ENCODE measurements around the gene KLF8. TPM values are rescaled to one million over a fixed set of nuclear protein-coding genes. Genes with fewer than 3 reads are reported as not detected.
"Not testable (repeated sequence)": the region's sequence is repeated elsewhere in the genome, so short reads cannot be mapped to it uniquely, and the experiment has no call there.

KLF8 gene
- total RNA-seq (2014; rRNA removed; shearing (Covaris generic)): 0.16 and 0.50 TPM in 2 replicates

DNA sequence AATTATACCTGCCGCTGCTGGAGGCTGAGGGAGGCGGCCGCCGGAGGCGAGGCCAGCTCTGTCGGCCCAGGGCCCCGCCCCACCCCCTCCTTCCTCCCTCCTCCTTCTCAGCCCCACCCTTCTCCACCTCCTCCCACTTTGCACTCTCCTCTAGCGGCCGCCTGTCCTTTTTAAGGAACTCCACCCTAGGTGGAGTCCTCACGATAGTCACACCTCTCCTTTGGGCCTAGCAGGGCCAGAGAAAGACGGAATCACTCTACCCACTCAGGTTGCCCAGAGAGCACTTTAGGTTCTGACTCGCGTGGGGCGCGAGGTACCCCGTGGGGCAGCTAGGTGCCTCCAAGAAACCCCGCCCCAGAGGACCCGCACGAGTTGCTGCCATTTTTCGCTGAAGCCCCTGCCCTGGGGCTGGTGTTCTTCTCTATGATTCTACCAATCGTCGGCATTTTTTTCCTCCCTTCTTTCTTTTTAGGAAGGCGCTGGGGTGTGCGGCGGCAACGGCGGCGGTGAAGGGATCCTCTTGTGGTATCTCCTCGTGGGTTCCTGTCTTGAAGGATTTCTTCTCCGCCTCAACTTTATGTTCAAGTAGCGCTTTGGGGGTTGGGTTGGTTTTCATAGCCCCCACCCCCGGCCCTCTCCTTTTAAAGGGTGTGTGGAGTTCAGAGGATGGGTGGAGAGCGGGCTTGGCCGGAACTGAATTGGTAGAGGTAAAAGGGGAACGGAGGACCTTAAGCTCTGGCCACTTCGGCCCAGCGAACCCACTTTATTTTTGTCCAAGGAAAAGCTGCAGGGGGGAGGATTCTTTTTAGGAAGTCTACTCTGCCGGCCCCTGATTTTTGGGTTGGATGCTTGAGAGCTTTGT, at the start of gene KLF8:
TSS of gene KLF8 (plus strand) at position 136 of the 862 bp plus-strand sequence. CDS start 979 bp downstream, outside the sequence.
- DNase-seq (ENCODE audit: low read depth in 1 of 2, low spot score in 2 of 2): no peak
- Histone ChIP-seq H3K27ac (no peak within 1 kb of the TSS), H3K4me1 (replicated peaks) (no peaks in the 10 kb centered on the region), H3K36me3 (no peaks in the 10 kb centered on the region), H3K4me3 (peak within 1 kb of the TSS; percentile 18), H3K27me3 (replicated peaks) (no peaks in the 10 kb centered on the region), H3K9me3 (replicated peaks) (no peaks in the 10 kb centered on the region)

DNA sequence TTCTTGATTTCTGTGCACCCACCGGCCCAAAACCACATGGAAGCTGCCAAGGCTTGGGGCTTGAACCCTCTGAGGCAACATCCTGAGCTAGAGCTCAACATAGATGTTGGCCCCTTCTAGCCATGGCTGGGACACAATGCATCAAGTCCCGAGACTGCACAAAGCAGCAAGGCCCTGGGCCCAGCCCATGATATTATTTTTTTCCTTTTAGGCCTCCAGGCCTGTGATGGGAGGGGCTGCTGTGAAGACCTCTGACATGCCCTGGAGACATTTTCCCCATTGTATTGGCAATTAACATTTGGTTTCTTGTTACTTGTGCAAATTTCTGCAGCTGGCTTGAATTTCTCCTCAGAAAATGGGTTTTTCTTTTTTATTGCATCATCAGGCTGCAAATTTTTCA, 25.2 kb upstream of the KLF8 start:
- H3K4me3 ChIP-seq; H3K36me3 ChIP-seq; DNase-seq (ENCODE audit: low read depth in 1 of 2, low spot score in 2 of 2); H3K27ac ChIP-seq; H3K27me3 ChIP-seq (replicated peaks); H3K4me1 ChIP-seq (replicated peaks); H3K9me3 ChIP-seq (replicated peaks): not testable (repeated sequence)

DNA sequence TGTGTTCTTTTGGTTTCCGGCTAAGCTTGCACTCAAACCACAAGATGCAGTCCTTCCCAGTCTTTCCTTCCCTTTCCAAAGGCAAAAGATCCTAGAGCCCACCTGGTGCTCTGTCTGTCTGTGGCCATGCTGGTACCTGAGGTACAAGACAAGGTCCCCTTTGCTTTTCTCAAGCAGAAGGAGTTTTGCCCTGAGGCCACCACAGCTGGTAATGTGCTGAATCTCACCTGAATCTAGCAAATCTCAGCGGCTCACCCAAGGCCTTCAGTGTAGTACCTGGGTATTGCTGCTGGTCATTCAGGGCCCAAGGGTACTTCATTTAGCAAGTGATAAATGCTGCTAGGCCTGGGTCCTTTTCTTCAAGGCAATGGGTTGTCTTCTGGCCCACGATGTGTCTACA, 20.5 kb upstream of the KLF8 start:
- Histone ChIP-seq H3K9me3 (replicated peaks) (no peaks in the 10 kb centered on the region), H3K27ac (no peak overlapping the region)

DNA sequence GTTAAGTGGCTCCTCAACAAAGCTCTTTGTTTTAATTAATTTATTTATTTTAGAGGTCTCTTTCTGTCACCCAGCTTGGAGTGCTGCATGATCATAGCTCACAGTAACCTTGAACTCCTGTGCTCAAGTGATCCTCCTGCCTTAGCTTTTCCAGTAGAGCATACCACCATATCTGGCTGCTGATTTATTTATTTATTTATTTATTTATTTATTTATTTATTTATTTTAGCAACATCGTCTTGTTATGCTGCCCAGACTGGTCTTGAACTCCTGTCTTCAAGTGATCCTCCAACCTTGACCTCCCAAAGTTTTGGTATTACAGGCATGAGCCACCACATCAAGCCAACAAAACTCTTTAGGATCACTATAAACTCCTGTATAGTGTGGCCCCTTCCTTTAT, 15.8 kb upstream of the KLF8 start:
- H3K4me1 ChIP-seq (replicated peaks): no peaks in the 10 kb centered on the region
- no peak overlapping the region for H3K4me3 ChIP-seq
- DNase-seq (ENCODE audit: low read depth in 1 of 2, low spot score in 2 of 2): no peak
- H3K9me3 ChIP-seq (replicated peaks): no peaks in the 10 kb centered on the region
- H3K27ac ChIP-seq: no peak overlapping the region
- H3K27me3 ChIP-seq (replicated peaks): no peaks in the 10 kb centered on the region
- no peaks in the 10 kb centered on the region for H3K36me3 ChIP-seq

More for the DNA sequence above, 20.5 kb upstream of the KLF8 start:
- no peak for DNase-seq (ENCODE audit: low read depth in 1 of 2, low spot score in 2 of 2)
- no peaks in the 10 kb centered on the region for H3K4me1 ChIP-seq (replicated peaks)
- H3K4me3 ChIP-seq: no peak overlapping the region
- H3K36me3 ChIP-seq: no peaks in the 10 kb centered on the region
- H3K27me3 ChIP-seq (replicated peaks): no peaks in the 10 kb centered on the region

DNA sequence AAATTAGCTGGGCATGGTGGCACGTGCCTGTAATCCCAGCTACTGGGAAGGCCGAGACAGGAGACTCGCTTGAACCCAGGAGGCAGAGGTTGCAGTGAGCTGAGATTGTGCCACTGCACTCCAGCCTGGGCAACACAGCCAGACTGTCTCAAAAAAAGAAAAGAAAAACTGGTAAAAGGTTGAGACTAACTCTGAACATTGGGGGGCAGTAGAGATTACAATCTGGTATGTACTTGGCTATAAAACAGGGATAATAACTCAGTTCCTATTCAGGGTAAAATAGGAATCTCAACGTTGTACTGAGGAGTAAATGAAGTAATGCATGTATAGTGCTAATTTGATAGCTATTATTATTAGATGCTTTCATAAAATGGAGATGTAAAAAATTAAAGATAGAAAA, 12.5 kb upstream of the KLF8 start:
- DNase-seq (ENCODE audit: low read depth in 1 of 2, low spot score in 2 of 2): no peak
- no peaks in the 10 kb centered on the region for H3K9me3 ChIP-seq (replicated peaks)
- no peaks in the 10 kb centered on the region for H3K4me1 ChIP-seq (replicated peaks)
- no peak overlapping the region for H3K27ac ChIP-seq
- no peaks in the 10 kb centered on the region for H3K27me3 ChIP-seq (replicated peaks)
- H3K36me3 ChIP-seq: no peaks in the 10 kb centered on the region
- H3K4me3 ChIP-seq: no peak overlapping the region

DNA sequence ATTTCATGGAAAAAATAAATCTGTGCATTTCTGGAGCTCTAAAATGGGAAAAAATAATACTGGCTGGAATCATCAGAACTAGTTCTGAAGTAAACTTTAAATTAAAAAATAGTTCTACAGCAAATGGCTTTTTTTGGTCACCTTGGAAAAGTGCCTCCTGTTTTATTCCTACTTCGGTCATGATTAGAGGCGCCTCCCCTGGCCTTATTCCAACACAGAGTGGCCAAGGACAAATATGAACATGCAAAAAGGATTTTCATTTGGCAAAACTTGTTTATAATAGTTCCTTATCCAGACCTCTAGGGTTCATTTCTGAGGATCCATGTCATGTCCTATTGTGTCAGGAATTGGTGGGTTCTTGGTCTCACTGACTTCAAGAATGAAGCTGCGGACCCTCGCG, 11.1 kb upstream of the KLF8 start:
- no peak for DNase-seq (ENCODE audit: low read depth in 1 of 2, low spot score in 2 of 2)
- Histone ChIP-seq H3K4me3 (no peak overlapping the region), H3K27me3 (replicated peaks) (no peaks in the 10 kb centered on the region), H3K36me3 (no peaks in the 10 kb centered on the region), H3K4me1 (replicated peaks) (no peaks in the 10 kb centered on the region), H3K9me3 (replicated peaks) (no peaks in the 10 kb centered on the region), H3K27ac (no peak overlapping the region)

DNA sequence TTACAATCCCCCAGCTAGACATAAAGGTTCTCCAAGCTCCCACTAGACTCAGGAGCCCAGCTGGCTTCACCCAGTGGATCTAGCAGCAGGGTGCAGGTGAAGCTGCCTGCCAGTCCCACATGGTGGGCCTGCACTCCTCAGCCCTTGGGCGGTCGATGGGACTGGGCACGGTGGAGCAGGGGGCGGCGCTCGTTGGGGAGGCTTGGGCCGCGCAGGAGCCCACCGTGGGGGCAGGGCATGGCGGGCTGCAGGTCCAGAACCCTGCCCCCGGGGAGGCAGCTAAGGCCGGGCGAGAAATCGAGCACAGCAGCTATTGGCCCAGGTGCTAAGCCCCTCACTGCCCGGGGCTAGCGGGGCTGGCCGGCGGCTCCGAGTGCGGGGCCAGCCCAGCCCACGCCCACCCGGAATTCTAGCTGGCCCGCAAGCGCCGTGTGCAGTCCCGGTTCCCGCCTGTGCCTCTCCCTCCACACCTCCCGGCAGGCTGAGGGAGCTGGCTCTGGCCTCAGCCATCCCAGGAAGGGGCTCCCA, 9.6 kb upstream of the KLF8 start:
- no peak for DNase-seq (ENCODE audit: low read depth in 1 of 2, low spot score in 2 of 2)
- no peaks in the 10 kb centered on the region for H3K9me3 ChIP-seq (replicated peaks)
- H3K4me1 ChIP-seq (replicated peaks): no peaks in the 10 kb centered on the region
- no peak overlapping the region for H3K4me3 ChIP-seq
- no peaks in the 10 kb centered on the region for H3K36me3 ChIP-seq
- H3K27me3 ChIP-seq (replicated peaks): no peaks in the 10 kb centered on the region
- no peak overlapping the region for H3K27ac ChIP-seq

DNA sequence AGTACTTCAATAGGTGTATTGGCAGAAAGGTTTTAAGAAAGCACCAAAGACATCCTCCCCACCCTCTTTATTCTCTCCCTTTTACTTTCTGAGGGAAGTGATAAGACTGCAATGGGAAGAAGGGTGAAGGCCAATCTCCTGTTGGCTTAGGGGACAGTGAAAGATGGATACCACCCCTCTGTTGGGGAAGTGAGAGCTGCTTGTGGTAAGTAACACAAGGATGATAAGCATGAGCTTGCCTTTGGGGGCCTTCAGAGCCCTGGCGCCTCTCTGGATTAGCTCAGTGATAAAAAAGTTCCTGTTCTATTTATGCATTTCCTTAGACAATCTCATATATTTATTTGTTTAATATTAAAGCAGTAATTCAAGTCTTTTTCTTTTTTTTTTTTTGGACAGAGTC, 5.2 kb upstream of the KLF8 start:
- Histone ChIP-seq H3K9me3 (replicated peaks) (no peaks in the 10 kb centered on the region), H3K27ac (no peak overlapping the region), H3K4me1 (replicated peaks) (no peaks in the 10 kb centered on the region), H3K27me3 (replicated peaks) (no peaks in the 10 kb centered on the region), H3K36me3 (no peaks in the 10 kb centered on the region), H3K4me3 (no peak overlapping the region)
- DNase-seq (ENCODE audit: low read depth in 1 of 2, low spot score in 2 of 2): no peak

DNA sequence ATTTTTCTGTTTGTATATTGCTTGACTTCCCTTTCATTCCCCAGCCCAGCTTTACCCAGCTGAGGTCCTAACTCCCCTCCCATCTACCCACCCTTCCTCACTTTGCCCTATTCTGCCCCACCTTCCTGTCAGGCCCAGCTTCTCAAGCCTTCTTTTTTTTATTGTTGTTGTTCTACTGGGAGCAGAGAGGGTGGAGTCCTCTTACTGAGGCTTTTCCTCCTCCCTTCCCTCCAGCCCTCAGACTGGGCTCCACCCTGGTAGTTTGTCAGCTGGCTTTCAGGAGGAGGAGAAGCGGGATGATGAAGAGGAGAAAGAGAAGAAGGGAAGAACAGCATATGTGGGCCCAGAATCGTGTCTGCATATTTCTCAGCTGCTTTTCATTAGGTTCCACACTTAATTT, 3.2 kb upstream of the KLF8 start:
- Histone ChIP-seq H3K9me3 (replicated peaks) (no peaks in the 10 kb centered on the region), H3K4me1 (replicated peaks) (no peaks in the 10 kb centered on the region)
- DNase-seq (ENCODE audit: low read depth in 1 of 2, low spot score in 2 of 2): no peak

DNA sequence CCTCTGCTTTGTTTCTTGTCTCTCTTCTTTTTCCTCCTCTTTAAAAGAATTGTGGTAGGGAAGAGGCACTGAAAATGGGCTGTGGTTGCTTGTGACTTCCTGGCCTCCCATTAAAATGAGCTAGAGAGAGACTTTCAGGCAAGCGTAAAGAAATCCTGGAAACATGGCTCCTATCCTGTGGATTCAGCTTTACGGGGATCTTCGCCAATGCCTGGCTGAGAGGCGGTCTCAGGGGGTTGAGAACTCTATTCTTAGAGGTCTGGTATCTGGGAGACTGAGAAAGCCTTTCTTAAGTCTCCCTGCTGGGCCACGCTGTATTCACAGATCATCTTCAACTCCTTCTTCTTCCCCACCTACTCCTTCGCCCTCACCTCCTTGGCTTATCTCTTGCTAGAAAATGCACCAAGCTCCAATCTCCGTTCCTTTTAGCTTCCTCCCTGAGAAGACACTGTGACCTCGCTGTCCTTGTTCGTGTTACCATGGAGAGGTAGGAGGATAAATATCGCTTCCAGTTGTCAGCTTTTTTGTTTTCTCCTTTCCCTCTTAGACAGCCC, 542 bp upstream of the KLF8 start:
- Histone ChIP-seq H3K9me3 (replicated peaks) (no peaks in the 10 kb centered on the region), H3K4me3 (no peak overlapping the region), H3K27ac (no peak overlapping the region), H3K27me3 (replicated peaks) (no peaks in the 10 kb centered on the region), H3K36me3 (no peaks in the 10 kb centered on the region), H3K4me1 (replicated peaks) (no peaks in the 10 kb centered on the region)
- DNase-seq (ENCODE audit: low read depth in 1 of 2, low spot score in 2 of 2): no peak

More for the DNA sequence above, 3.2 kb upstream of the KLF8 start:
- H3K36me3 ChIP-seq: no peaks in the 10 kb centered on the region
- H3K27me3 ChIP-seq (replicated peaks): no peaks in the 10 kb centered on the region
- no peak overlapping the region for H3K27ac ChIP-seq
- no peak overlapping the region for H3K4me3 ChIP-seq

DNA sequence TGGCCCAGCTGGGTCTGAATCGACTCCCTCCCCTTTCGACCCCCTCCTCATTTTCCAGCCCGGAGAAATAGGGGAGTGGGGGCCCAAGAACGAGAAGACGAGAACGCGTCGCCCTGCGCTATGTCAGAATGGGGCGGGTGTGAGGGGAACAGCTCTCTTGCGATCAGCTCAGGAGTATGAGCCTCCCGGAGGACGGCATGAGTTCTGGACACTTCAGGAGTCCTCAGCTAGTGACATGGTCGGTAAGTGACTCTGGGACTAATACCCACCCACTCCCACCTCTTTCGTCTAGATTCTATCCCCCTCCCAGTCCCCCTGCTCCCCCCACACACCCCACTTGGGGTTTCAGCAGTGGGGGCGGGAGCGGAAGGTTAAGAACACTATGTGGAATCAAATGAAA, 944 bp downstream of the KLF8 start:
- H3K27ac ChIP-seq: no peak overlapping the region
- H3K36me3 ChIP-seq: no peaks in the 10 kb centered on the region
- H3K9me3 ChIP-seq (replicated peaks): no peaks in the 10 kb centered on the region
- H3K4me1 ChIP-seq (replicated peaks): no peaks in the 10 kb centered on the region
- no peak overlapping the region; the same call in 1 of the 2 replicates for H3K4me3 ChIP-seq
- H3K27me3 ChIP-seq (replicated peaks): no peaks in the 10 kb centered on the region
- DNase-seq (ENCODE audit: low read depth in 1 of 2, low spot score in 2 of 2): no peak

DNA sequence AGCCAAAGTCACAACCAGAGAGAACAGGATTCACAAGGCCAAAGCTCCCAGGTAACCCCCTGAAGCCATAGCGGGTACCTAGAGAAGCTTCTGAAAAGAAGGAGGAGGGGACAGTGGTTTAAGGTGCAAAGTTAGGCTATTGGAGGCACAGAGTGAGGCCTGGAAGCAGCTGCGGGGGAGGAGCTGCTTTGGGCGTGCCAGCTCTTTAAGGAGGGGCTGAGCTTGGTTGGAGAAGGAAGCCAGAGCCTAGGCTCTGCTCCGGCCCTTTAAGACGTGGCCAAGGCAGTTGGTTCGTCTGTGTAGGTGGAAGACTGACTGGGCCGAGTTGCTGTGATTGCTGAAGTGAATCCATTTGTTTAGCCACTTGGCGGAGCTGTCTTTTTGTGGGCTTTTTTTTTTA, 1.5 kb downstream of the KLF8 start:
- H3K4me1 ChIP-seq (replicated peaks): no peaks in the 10 kb centered on the region
- no peak overlapping the region for H3K4me3 ChIP-seq
- H3K36me3 ChIP-seq: no peaks in the 10 kb centered on the region
- DNase-seq (ENCODE audit: low read depth in 1 of 2, low spot score in 2 of 2): no peak
- no peaks in the 10 kb centered on the region for H3K9me3 ChIP-seq (replicated peaks)
- H3K27me3 ChIP-seq (replicated peaks): no peaks in the 10 kb centered on the region
- H3K27ac ChIP-seq: no peak overlapping the region

DNA sequence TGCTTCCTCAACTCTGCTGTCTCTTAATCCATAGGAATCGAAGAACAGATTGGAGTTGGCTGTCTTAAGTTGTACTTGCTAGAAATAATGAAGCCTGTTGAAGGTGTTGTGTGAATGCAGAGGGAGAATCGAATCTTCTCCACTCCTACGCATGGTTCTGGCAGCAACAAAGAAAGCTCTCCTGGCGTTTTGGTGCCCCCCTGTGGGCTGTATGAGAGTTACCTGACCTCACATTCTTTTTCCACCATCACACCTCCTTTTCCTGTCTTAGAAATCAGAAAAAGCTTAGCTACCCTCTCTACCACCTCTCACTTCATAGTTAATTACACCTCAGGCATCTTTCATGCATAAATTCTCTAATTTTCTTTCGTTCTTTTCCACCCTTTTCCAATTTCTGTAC, 16.3 kb downstream of the KLF8 start:
- Histone ChIP-seq H3K4me3 (no peak overlapping the region), H3K27me3 (replicated peaks) (no peaks in the 10 kb centered on the region), H3K36me3 (no peaks in the 10 kb centered on the region), H3K4me1 (replicated peaks) (no peaks in the 10 kb centered on the region), H3K27ac (no peak overlapping the region), H3K9me3 (replicated peaks) (no peaks in the 10 kb centered on the region)
- peak in 1 of 2 experiments; percentile 7 for DNase-seq (ENCODE audit: low read depth in 1 of 2, low spot score in 2 of 2)

Data from SJSA1 (cell line).